ENCODE data around the gene PPP1R14B. TPM values are rescaled to one million over a fixed set of nuclear protein-coding genes. Genes with fewer than 3 reads are reported as not detected.

Gene PPP1R14B
- total RNA-seq, 1 donor from 2014 or later: 481 TPM

DNA sequence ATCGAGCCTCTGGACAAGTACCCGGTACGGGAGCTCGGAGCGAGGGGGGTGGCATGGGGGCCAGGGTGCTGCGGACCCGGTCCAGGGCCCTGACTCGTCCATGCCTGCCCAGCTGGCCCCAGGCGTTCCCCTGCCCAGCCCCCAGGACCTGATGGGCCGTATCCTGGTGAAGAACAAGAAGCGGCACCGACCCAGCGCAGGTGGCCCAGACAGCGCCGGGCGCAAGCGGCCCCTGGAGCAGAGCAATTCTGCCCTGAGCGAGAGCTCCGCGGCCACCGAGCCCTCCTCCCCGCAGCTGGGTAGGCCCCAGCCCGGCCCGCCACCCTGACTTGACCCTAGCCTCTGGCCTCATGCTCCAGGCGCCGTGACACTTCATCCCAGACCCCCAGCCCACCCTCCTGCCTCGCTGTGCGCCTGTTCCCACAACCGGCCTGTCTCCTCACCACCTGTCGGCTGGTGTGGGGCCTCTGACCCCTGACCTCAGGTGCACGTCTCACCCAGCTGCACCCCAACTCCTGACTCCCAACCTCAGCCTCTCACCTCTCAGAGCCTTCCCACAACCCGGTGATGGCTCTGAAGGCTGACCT, 12.3 kb upstream of the PPP1R14B start:
- peaks cover 69% of the 10 kb centered on the region for H3K36me3 ChIP-seq (ENCODE audit: control insufficient read depth, insufficient read depth, low read length)
- no peak for FAIRE-seq
- TF ChIP-seq, protein P1, sequence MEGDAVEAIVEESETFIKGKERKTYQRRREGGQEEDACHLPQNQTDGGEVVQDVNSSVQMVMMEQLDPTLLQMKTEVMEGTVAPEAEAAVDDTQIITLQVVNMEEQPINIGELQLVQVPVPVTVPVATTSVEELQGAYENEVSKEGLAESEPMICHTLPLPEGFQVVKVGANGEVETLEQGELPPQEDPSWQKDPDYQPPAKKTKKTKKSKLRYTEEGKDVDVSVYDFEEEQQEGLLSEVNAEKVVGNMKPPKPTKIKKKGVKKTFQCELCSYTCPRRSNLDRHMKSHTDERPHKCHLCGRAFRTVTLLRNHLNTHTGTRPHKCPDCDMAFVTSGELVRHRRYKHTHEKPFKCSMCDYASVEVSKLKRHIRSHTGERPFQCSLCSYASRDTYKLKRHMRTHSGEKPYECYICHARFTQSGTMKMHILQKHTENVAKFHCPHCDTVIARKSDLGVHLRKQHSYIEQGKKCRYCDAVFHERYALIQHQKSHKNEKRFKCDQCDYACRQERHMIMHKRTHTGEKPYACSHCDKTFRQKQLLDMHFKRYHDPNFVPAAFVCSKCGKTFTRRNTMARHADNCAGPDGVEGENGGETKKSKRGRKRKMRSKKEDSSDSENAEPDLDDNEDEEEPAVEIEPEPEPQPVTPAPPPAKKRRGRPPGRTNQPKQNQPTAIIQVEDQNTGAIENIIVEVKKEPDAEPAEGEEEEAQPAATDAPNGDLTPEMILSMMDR (IDR thresholded peaks at IDR 0.05; ENCODE audit: insufficient read depth, low read length, severe bottlenecking): no peak
- no peak for DNase-seq (ENCODE audit: low read depth)
- no peaks in the 10 kb centered on the region for H3K27me3 ChIP-seq (ENCODE audit: control insufficient read depth, insufficient read depth, low read length)
- no peak overlapping the region for H3K4me3 ChIP-seq (ENCODE audit: low read depth, low read length)

DNA sequence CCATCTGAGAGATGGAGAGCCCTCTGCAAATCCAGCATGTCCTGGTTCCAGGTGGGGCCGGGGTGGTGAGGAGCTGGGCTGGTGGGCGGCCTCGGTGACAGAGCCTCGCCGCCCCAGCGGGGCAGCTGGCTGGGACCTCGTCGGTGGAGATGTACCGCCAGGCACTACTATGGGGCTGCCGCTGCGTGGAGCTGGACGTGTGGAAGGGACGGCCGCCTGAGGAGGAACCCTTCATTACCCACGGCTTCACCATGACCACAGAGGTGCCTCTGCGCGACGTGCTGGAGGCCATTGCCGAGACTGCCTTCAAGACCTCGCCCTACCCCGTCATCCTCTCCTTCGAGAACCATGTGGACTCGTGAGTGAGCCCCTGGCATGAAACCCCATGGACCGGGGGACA, 11.6 kb upstream of the PPP1R14B start:
- TF ChIP-seq, protein P1 (IDR thresholded peaks at IDR 0.05; ENCODE audit: insufficient read depth, low read length, severe bottlenecking): no peak
- H3K36me3 ChIP-seq (ENCODE audit: control insufficient read depth, insufficient read depth, low read length): peaks cover 62% of the 10 kb centered on the region
- H3K4me3 ChIP-seq (ENCODE audit: low read depth, low read length): no peak overlapping the region
- DNase-seq (ENCODE audit: low read depth) (no peak), FAIRE-seq (no peak)
- no peaks in the 10 kb centered on the region for H3K27me3 ChIP-seq (ENCODE audit: control insufficient read depth, insufficient read depth, low read length)

DNA sequence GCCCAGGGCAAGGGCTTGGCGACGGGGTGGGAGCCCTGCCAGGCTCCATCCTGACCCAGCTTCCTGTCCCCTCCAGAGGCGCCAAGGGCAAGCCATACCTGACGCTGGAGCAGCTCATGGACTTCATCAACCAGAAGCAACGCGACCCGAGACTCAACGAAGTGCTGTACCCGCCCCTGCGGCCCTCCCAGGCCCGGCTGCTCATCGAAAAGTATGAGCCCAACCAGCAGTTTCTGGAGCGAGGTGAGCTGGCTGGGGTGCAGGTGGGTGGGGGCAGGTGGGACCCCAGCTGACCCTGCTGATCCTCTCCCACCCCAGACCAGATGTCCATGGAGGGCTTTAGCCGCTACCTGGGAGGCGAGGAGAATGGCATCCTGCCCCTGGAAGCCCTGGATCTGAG, 9.6 kb upstream of the PPP1R14B start:
- H3K36me3 ChIP-seq (ENCODE audit: control insufficient read depth, insufficient read depth, low read length): peaks cover 47% of the 10 kb centered on the region
- TF ChIP-seq, protein P1 (IDR thresholded peaks at IDR 0.05; ENCODE audit: insufficient read depth, low read length, severe bottlenecking): no peak
- H3K4me3 ChIP-seq (ENCODE audit: low read depth, low read length): no peak overlapping the region
- DNase-seq (ENCODE audit: low read depth) (no peak), FAIRE-seq (no peak)
- H3K27me3 ChIP-seq (ENCODE audit: control insufficient read depth, insufficient read depth, low read length): no peaks in the 10 kb centered on the region

DNA sequence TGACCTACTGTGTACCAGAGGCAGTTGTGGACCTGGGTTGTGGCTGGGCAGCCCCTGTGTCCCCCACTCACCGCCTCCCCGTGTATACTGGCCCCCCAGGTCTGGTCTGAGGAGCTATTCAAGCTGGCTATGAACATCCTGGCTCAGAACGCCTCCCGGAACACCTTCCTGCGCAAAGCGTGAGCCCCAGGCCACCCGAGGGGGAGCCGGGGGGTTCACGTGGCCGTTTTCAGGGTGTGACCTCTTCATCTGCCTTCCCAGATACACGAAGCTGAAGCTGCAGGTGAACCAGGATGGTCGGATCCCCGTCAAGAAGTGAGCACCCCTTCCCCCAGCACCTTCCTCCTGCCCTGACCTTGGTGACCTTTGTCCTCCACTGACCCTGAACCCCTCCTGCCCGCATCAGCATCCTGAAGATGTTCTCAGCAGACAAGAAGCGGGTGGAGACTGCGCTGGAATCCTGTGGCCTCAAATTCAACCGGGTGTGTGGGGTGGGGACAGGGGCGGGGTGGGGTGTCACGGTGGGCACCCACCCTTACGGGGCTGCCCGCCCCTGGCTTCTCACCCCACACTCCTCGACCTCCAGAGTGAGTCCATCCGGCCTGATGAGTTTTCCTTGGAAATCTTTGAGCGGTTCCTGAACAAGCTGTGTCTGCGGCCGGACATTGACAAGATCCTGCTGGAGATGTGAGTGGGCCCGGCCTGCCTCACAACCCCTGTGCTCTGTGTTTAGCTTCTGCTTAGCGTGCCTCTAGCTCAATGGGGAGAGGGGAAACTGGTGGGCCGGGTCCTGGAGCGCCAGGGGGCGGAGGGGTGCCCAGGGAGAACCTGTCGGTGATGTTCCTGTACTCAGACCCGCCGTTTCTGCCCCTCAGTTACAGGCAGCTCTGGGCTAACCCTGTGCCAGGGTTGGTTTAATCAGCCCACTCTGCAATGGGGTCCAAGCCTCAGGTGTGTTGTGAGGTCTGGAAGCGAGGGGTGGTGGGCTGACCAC, 8.7 kb upstream of the PPP1R14B start:
- H3K27me3 ChIP-seq (ENCODE audit: control insufficient read depth, insufficient read depth, low read length): no peaks in the 10 kb centered on the region
- no peak overlapping the region for H3K4me3 ChIP-seq (ENCODE audit: low read depth, low read length)
- DNase-seq (ENCODE audit: low read depth) (no peak), FAIRE-seq (peak; percentile 36)
- TF ChIP-seq, protein P1 (IDR thresholded peaks at IDR 0.05; ENCODE audit: insufficient read depth, low read length, severe bottlenecking): no peak
- H3K36me3 ChIP-seq (ENCODE audit: control insufficient read depth, insufficient read depth, low read length): peaks cover 44% of the 10 kb centered on the region

DNA sequence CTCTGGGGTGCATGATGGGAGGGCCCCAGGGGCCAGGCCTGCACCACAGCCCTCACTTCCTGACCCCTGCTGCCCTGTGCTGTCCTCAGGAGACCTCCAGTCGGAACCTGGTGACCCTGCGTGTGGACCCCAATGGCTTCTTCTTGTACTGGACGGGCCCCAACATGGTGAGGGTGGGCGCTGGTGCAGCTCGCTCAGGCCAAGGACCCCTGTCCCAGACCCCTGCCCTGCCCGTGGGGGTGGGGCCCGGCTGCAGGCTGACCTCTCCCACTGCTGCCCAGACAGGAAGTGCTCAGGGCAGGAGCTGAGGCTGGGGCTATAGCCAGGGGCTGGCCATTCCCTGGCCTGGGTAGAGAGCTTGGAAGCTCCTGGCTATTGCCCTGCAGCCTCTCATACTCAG, 7.6 kb upstream of the PPP1R14B start:
- DNase-seq (ENCODE audit: low read depth) (no peak), FAIRE-seq (no peak)
- Histone ChIP-seq H3K4me3 (ENCODE audit: low read depth, low read length) (no peak overlapping the region), H3K36me3 (ENCODE audit: control insufficient read depth, insufficient read depth, low read length) (peaks cover 39% of the 10 kb centered on the region), H3K27me3 (ENCODE audit: control insufficient read depth, insufficient read depth, low read length) (no peaks in the 10 kb centered on the region)
- TF ChIP-seq, protein P1 (IDR thresholded peaks at IDR 0.05; ENCODE audit: insufficient read depth, low read length, severe bottlenecking): no peak

Measured in bronchial epithelial cell (primary cell).